ENCODE measurements around the gene C10orf62. TPM values are rescaled to one million over a fixed set of nuclear protein-coding genes. Genes with fewer than 3 reads are reported as not detected.

Gene C10orf62
- total RNA-seq, 6 donors from 2014 or later, result 0.20 to 7.3 TPM; not detected in 4

GRCh38 chr10:97590082-97590747 is 694 bp downstream of the C10orf62 start:
- H3K4me1 ChIP-seq, result peaks cover 0 to 8% (median 0%) of the 10 kb centered on the region in 4 donors
- DNase-seq (no peak), ATAC-seq (ENCODE audit: low FRiP score in 2 of 2) (no peak)
- H3K4me3 ChIP-seq, result no peak overlapping the region
- H3K27me3 ChIP-seq, result no peaks in the 10 kb centered on the region
- TF ChIP-seq CTCF (IDR thresholded peaks at IDR 0.05), result no peak
- no peak for TF ChIP-seq POLR2AphosphoS5 (IDR thresholded peaks at IDR 0.05)
- TF ChIP-seq POLR2A (IDR thresholded peaks at IDR 0.05), result no peak
- TF ChIP-seq EP300 (IDR thresholded peaks at IDR 0.05), result no peak
- H3K36me3 ChIP-seq, result no peaks in the 10 kb centered on the region
- whole genome bisulfite sequencing, 2 donors, result 91 to 100% methylated on average over 7 to 11 of the region's 15 CpGs
- H3K27ac ChIP-seq, result no peak overlapping the region
- H3K9me3 ChIP-seq, result no peaks in the 10 kb centered on the region

GRCh38 chr10:97590748-97591495 is 1.4 kb downstream of the C10orf62 start:
- TF ChIP-seq CTCF (IDR thresholded peaks at IDR 0.05) (no peak), POLR2AphosphoS5 (IDR thresholded peaks at IDR 0.05) (no peak), EP300 (IDR thresholded peaks at IDR 0.05) (no peak), POLR2A (IDR thresholded peaks at IDR 0.05) (no peak)
- Histone ChIP-seq H3K4me1 (peaks cover 0 to 9% (median 0%) of the 10 kb centered on the region in 4 donors), H3K9me3 (no peaks in the 10 kb centered on the region), H3K27ac (no peak overlapping the region), H3K27me3 (no peaks in the 10 kb centered on the region), H3K36me3 (no peaks in the 10 kb centered on the region), H3K4me3 (no peak overlapping the region)
- ATAC-seq (ENCODE audit: low FRiP score in 2 of 2), result no peak
- DNase-seq, result no peak
- 64 to 74% methylated on average over 4 to 5 of the region's 5 CpGs for WGBS, 2 donors

GRCh38 chr10:97593421-97593820 is 3.9 kb downstream of the C10orf62 start:
- peaks cover 4 to 15% (median 13%) of the 10 kb centered on the region in 4 donors for H3K4me1 ChIP-seq
- no peak overlapping the region for H3K4me3 ChIP-seq
- 68 to 77% methylated on average over 4 of the region's 4 CpGs for WGBS, 2 donors
- TF ChIP-seq POLR2A (IDR thresholded peaks at IDR 0.05) (no peak), CTCF (IDR thresholded peaks at IDR 0.05) (no peak), POLR2AphosphoS5 (IDR thresholded peaks at IDR 0.05) (no peak), EP300 (IDR thresholded peaks at IDR 0.05) (no peak)
- no peaks in the 10 kb centered on the region for H3K27me3 ChIP-seq
- ATAC-seq (ENCODE audit: low FRiP score in 2 of 2), result no peak
- no peaks in the 10 kb centered on the region for H3K36me3 ChIP-seq
- peak overlapping the region in 1 of 4 donors; percentile 1 for H3K27ac ChIP-seq
- no peak for DNase-seq
- H3K9me3 ChIP-seq, result no peaks in the 10 kb centered on the region

- no peaks in the 10 kb centered on the region for H3K36me3 ChIP-seq
- peak; percentile 76 to 90 for ATAC-seq (ENCODE audit: low FRiP score in 2 of 2)
- H3K4me1 ChIP-seq, result peaks cover 4 to 15% (median 13%) of the 10 kb centered on the region in 4 donors
- H3K27me3 ChIP-seq, result no peaks in the 10 kb centered on the region
- 60 to 65% methylated on average over 10 of the region's 10 CpGs for WGBS, 2 donors
- TF ChIP-seq POLR2A (IDR thresholded peaks at IDR 0.05) (no peak), EP300 (IDR thresholded peaks at IDR 0.05) (peak in 2 of 4 donors; percentile 45 to 56), POLR2AphosphoS5 (IDR thresholded peaks at IDR 0.05) (peak; percentile 24 to 68)
- peak in 1 of 2 donors; percentile 29 for DNase-seq
- no peaks in the 10 kb centered on the region for H3K9me3 ChIP-seq
- peak overlapping the region; percentile 56 to 84 (median 70) for H3K27ac ChIP-seq
- H3K4me3 ChIP-seq, result no peak overlapping the region
Observed at GRCh38 chr10:97596101-97597082, 6.9 kb downstream of the C10orf62 start.
